SH-SY5Y (cell line): ENCODE data around the gene QRFP.

Experiments
- GATA2 ChIP-seq: IDR thresholded peaks from 2 replicates; pipeline ENCODE4 v1.6.1; 2011; ENCODE audit warnings: mild to moderate bottlenecking, low read depth, low read length
- GATA3 ChIP-seq: IDR thresholded peaks from 2 replicates; pipeline ENCODE4 v1.6.1; 2011; ENCODE audit warnings: low read depth, mild to moderate bottlenecking, low read length, moderate library complexity

DNA sequence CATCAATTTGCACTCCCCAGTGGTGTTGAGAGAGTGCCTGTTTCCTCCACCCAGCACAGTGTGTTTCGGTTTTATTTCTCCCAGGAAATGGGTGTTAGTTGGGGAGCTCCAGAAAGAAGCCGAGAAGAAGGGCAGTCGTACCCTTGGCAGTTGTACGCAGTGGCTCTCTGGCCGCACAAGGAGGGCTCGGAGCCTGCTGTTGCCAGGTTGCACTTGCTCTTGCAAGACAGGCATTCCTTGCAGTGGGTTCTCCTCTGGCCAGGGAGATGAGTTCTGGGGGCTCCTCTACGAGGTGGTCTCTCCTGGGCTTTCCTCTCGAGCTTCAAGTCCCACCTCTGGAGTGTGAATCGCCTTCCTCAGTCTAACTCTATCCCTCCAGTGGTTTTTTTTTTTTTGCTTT lies 29.1 kb downstream of the QRFP start:
- TF ChIP-seq GATA2 (no peak), GATA3 (no peak)
